Camera-type eye (tissue), 1 donor: Measurements from ENCODE around the gene SYNGR4. TPM values are rescaled to one million over a fixed set of nuclear protein-coding genes. Genes with fewer than 3 reads are reported as not detected.

Source experiments
- total RNA-seq: library from RNA; depleted of rRNA; stranded (reverse); fragments of >200 nt; gene quantifications from one replicate; pipeline ENCODE4 v1.2.3, GENCODE V29; 2014

The SYNGR4 gene, protein sequence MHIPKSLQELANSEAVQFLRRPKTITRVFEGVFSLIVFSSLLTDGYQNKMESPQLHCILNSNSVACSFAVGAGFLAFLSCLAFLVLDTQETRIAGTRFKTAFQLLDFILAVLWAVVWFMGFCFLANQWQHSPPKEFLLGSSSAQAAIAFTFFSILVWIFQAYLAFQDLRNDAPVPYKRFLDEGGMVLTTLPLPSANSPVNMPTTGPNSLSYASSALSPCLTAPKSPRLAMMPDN
- not detected for total RNA-seq

DNA sequence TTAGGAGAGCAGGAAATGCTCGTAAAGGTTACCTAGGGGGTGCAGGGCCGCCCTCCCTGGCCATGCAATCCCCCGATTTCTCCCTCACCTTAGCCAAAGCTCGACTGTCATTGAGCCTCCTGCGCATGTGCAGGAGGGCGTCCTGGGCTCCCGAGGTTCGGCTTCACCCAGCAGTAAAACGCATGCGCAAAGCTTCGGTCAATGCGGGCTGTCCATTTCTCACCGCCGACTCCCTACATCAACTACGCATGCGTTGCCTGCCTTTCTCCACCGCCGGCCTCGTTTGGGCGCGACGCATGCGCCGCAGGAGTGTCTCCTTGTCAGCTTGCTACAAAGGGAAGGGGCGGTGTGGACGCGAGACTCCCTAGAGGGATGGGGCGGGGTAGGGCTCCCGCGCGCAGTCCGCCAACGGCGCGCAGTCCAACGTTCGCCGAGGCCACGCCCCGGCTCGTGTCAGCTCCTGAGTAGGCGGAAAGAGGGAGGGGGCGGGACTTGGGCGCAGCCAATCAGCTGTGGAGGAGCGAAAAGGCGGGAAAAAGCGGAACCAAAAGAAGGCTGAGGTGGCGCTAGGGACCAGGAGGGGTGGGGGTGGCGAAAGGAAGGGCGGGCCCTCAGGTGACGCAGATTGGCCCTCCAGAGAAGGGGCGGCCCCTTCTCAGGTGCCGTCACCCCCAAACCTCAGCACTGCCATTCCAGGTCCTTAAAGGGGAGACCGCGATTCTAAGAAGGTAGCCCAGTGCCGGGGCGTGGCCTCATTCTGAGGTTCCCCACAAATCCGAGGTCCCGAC, at the start of gene SYNGR4, which contains the start of gene TMEM143:
Gene SYNGR4 (plus strand): TSS at position 558 of the 788 bp plus-strand sequence. CDS start 1,476 bp downstream, outside the sequence.
Gene TMEM143 (minus strand): TSS at position 131 of the 788 bp plus-strand sequence. CDS start 20 bp downstream, at position 111.

DNA sequence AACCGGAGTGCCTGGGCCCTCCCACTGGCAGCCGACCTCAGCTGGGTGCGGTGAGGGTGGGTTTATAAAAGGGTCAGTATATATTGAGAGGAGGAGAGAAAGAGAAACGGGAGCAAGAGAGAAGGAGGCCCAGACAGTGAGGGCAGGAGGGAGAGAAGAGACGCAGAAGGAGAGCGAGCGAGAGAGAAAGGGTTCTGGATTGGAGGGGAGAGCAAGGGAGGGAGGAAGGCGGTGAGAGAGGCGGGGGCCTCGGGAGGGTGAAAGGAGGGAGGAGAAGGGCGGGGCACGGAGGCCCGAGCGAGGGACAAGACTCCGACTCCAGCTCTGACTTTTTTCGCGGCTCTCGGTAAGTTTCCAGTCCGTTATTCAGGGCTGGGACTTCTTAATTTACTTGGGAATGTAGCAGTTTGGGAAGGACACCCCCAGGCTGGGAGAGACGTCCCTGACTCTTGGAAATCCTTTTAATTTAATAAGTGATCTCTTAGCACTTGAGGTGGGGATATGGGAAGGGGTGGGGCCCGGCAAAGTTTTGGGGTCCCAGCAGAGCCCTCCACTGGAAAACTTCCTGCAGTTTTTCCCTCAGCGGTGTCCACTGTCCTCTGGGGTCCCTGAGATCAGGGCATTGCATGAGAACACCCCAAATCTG, 38.8 kb upstream of the SYNGR4 start, which contains the start of gene EMP3:
Gene EMP3 (plus strand): TSS at position 288 of the 646 bp plus-strand sequence. CDS start 1,293 bp downstream, outside the sequence.

DNA sequence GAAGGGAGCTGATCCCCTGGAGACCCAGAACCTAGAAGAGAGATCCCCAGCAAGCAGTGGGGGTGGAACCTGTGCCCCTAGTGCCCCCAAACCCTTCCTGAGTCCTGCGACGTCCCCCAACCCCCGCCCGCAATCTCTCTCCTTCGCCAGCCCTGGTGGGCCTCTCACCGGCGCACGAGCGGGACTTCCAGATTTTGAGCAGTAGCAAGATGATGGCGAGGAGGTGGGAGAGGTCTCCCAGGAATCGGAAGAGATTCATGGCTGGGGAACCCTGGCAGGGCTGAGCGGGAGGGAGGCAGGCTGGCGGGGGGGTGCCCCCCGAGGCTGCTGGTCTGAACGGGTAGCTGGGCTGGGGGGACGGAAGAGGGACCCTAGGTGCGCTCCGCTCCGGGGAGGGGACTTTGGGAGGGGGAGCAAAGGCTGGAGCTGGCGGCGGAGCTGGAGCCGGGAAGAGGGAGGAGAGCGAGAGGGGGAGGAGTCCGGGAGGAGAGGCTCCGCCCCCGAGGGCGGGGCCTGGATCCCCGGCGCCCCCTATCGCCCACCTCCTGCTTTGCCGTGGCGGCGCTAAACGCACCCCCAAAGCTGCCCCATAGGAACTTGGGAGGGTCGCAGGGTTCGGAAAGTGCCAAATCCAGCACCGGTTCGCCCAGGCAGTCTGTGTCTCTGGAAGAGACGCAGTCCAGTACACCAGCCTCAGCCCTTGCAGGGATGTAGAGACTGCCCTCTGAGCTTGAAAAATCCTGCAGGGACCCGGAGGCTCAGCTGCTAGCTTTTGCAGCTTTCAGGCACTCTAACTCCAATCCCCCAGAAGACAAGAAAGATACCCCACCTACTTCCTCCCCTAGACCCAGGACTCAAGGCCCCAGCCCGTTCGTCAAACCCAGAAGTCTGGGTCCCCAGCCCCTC, 27.2 kb downstream of the SYNGR4 start, which contains the start of gene KDELR1:
Gene KDELR1 (minus strand): TSS at position 452 of the 906 bp plus-strand sequence. CDS start 193 bp downstream, at position 259.

DNA sequence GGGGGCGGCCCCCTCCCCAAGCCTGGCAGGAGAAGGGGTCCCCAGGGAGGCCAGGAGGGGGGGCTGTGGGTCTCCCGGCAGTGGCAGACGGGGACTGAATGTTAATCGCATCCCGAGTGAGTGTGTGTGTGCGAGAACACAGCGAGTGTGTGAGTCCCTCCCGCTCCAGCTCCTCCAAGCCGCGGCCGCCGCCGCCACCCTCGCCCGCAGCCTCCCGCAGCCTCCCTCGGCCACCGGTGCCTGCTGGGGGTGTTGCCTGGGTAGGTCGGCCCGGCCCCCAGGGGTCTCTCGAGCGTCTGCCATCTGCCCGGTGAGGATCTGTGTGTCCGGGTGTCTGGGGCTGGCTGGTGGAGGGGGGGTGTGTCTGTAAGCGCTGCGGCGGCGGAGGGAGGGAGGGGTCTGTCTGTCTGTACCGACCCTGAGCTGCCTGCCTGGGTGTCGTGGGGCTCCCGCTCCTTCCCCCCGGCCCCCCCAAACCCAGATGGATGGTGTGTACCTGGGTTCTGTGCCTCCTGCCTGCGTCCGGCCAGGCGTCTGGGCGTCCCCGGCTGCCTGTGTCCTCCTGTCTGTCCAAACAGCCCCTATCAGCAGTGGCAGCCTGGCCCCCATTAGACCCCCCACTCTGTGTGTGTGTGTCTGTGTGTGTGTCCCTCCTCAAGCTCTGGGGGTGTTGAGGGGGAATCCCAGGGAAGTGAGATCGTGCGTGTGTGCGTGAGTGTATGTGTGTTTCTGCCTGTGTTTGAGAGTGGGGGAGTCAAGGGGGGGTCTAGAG, 29.6 kb downstream of the SYNGR4 start, which contains the start of gene GRIN2D:
Gene GRIN2D (plus strand): TSS at position 110 of the 772 bp plus-strand sequence. CDS start 4,725 bp downstream, outside the sequence.

Other genes starting within 250 kb of the SYNGR4 start
- gene LIG1, start 194.0 kb upstream of the SYNGR4 start, total RNA-seq = 44.2 TPM
- 6.2 TPM for gene ZSWIM9, start 193.7 kb upstream of the SYNGR4 start, total RNA-seq
- 78.3 TPM for gene CARD8, start 108.5 kb upstream of the SYNGR4 start, total RNA-seq
- 5.1 TPM for gene ZNF114, start 94.3 kb upstream of the SYNGR4 start, total RNA-seq
- 17.3 TPM for gene EMP3, start 38.8 kb upstream of the SYNGR4 start, total RNA-seq
- 2.8 TPM for gene TMEM143, start 427 bp upstream of the SYNGR4 start, total RNA-seq
- gene KDELR1, start 27.2 kb downstream of the SYNGR4 start, total RNA-seq = 72.3 TPM
- 4.3 TPM for gene GRIN2D, start 29.3 kb downstream of the SYNGR4 start, total RNA-seq
- gene GRWD1, start 81.6 kb downstream of the SYNGR4 start, total RNA-seq = 26.2 TPM
- 1.6 TPM for gene KCNJ14, start 91.2 kb downstream of the SYNGR4 start, total RNA-seq
- gene CYTH2, start 105.0 kb downstream of the SYNGR4 start, total RNA-seq = 72.9 TPM
- 6.1 TPM for gene LMTK3, start 147.5 kb downstream of the SYNGR4 start, total RNA-seq
- 1.1 TPM for gene SULT2B1, start 187.8 kb downstream of the SYNGR4 start, total RNA-seq
- not detected for gene SPACA4, start 242.4 kb downstream of the SYNGR4 start, total RNA-seq